GM19397 (cell line): ENCODE data around the gene HDAC2.
"Not testable (repeated sequence)": the region's sequence is repeated elsewhere in the genome, so short reads cannot be mapped to it uniquely, and the experiment has no call there.

Source experiments
- ATAC-seq: cut with Tn5 transposase; IDR thresholded peaks from one replicate; pipeline ENCODE4 v1.9.1; 2021; ENCODE audit warnings: mild to moderate bottlenecking, moderate library complexity; ENCODE audit not compliant: unreplicated experiment

The HDAC2 gene

GRCh38 chr6:113920663-113921267 lies 50.2 kb downstream of the HDAC2 start:
- ATAC-seq = peak; percentile 87

GRCh38 chr6:113910285-113910684 lies 60.7 kb downstream of the HDAC2 start:
- ATAC-seq = not testable (repeated sequence)

GRCh38 chr6:113909224-113909856 lies 61.6 kb downstream of the HDAC2 start:
- no peak for ATAC-seq

- no peak for ATAC-seq
Observed at GRCh38 chr6:113908801-113909200, 62.1 kb downstream of the HDAC2 start.

GRCh38 chr6:113907102-113907815 lies 63.7 kb downstream of the HDAC2 start:
- ATAC-seq = no peak

GRCh38 chr6:113903666-113904330 lies 67.2 kb downstream of the HDAC2 start:
- no peak for ATAC-seq

- no peak for ATAC-seq
Observed at GRCh38 chr6:113901482-113901881, 69.5 kb downstream of the HDAC2 start.

GRCh38 chr6:113894712-113895674 lies 76.0 kb downstream of the HDAC2 start:
- no peak for ATAC-seq

GRCh38 chr6:113893866-113894265 lies 77.1 kb downstream of the HDAC2 start:
- no peak for ATAC-seq

- ATAC-seq = no peak
Observed at GRCh38 chr6:113893451-113893850, 77.5 kb downstream of the HDAC2 start.

GRCh38 chr6:113888956-113889630 lies 81.9 kb downstream of the HDAC2 start:
- ATAC-seq = no peak

GRCh38 chr6:113888493-113888892 lies 82.5 kb downstream of the HDAC2 start:
- ATAC-seq = no peak

GRCh38 chr6:113886512-113886911 lies 84.4 kb downstream of the HDAC2 start:
- no peak for ATAC-seq

- no peak for ATAC-seq
Observed at GRCh38 chr6:113884011-113884410, 86.9 kb downstream of the HDAC2 start.
